GM12873 (cell line): ENCODE results near the gene FCGBP.

Experiments used
- TF ChIP-seq, protein P1 (sequence below): IDR thresholded peaks from 2 replicates; pipeline ENCODE4 v1.5.1; 2012; ENCODE audit warnings: low read depth, mild to moderate bottlenecking, moderate library complexity, low read length, control low read depth; ENCODE audit not compliant: insufficient read depth; ENCODE audit errors: missing control alignments

Gene FCGBP

DNA sequence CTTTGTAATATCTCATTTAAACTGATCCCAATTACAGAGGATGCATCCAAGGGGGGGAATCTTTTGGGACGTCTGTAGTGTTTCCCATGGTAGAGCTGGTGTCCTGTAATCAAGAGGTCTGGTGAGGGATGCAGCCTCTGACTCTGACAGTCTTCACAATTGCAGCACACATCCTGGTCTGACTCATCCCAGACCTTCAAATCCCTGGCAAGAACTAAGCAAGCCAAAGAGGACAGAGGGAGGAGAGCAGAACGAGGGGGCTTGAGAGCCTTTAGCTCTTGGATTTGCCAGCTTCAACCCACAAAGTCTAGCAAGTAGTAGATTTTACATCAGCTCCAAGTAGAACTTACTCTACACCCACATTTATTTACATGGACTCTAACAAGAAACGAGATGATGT lies 17.3 kb upstream of the FCGBP start:
- TF ChIP-seq, protein P1, sequence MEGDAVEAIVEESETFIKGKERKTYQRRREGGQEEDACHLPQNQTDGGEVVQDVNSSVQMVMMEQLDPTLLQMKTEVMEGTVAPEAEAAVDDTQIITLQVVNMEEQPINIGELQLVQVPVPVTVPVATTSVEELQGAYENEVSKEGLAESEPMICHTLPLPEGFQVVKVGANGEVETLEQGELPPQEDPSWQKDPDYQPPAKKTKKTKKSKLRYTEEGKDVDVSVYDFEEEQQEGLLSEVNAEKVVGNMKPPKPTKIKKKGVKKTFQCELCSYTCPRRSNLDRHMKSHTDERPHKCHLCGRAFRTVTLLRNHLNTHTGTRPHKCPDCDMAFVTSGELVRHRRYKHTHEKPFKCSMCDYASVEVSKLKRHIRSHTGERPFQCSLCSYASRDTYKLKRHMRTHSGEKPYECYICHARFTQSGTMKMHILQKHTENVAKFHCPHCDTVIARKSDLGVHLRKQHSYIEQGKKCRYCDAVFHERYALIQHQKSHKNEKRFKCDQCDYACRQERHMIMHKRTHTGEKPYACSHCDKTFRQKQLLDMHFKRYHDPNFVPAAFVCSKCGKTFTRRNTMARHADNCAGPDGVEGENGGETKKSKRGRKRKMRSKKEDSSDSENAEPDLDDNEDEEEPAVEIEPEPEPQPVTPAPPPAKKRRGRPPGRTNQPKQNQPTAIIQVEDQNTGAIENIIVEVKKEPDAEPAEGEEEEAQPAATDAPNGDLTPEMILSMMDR = no peak

DNA sequence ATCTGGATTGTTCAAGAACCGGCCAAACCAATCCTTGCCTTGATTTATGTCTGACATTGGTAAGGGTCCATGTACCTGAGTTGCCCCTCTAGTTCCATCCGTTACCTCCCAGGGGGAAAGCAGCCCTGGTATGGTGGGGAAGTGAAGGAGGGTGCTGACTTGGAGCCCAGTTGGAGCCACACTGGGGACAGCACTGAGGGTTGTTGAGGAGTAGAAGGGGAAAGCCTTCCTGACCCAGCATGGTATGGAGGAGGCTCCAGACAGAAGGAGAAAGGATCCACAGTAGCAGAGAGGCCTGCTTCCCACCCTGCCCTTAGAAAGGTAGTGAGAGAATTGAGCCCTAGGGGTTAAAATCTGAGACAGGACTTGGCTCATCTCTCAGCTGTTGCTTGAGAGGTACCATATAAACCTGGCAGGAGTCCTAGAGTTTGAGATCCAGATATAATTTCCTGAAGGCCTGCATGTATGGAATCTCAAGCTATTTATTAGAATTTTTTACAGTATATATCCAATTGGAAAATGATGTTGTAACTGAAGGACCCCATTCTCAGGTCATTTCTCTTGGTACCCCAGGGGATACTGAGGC lies 16.7 kb upstream of the FCGBP start:
- TF ChIP-seq, protein P1 = no peak

DNA sequence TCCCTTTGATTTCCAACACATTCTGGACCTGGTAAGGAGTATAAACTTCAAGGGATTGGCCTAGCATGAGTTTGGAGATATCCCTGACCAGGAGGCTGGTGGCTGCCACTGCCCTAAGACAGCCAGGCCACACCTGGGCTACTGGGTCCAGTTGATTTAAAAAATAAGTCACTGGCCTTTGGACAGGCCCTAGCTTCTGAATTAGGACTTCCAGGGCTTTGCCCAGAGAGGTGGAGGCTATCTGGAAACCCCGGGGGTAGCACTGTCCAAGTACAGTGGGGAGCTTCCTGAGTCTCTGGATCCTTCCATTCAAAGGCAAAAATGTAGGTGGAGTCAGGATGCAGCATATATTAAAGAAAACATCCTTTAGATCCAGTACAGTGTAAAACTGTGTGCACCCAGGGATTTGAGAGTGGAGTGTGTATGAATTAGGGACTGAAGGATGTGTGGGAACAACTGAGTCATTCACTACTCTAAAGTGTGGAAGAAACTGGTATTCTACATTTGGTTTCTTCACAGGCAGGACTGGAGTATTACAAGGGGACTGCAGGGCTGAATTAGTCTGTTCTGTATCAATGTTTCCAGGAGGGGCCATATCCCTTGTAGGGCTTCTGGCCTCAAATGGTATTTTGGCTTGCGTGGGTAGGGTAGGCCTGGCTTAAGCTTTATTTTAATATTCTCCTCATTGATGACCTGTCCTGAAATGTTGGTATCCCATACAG lies 14.8 kb upstream of the FCGBP start:
- TF ChIP-seq, protein P1 = no peak

DNA sequence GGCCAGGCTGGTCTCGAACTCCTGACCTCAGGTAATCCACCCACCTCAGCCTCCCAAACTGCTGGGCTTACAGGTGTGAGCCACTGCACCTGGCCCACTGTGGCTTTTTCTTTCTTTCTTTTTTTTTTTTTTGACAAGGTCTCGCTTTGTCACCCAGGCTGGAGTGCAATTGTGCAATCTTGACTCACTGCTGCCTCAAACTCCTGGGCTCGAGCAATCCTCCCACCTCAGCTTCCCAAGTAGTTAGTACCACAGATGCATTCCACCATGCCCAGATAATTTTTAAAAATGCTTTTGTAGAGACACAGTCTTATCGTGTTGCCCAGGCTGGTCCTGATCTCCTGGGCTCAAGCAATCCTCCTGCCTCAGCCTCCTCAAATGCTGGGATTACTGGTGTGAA lies 12.1 kb upstream of the FCGBP start:
- TF ChIP-seq, protein P1 = no peak

DNA sequence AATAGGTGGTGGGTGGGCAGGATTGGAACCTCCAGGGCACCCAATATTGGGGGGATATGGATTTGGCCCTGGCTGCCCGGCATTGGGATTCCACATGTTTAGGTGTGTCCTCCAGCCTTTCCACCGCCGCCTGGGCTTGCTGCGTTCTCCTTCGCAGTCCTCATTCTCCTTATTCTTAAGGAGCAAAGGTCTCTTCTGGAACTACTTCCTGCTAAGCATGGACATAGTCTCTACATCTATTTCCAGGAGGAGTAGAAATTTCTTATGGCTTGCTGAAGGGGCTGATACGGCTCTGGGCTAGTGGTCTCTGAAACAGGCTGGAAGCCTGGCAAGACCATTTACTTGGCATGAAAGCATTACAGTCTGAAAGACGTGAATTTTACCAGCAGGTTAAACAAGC lies 9.2 kb upstream of the FCGBP start:
- TF ChIP-seq, protein P1 = no peak

DNA sequence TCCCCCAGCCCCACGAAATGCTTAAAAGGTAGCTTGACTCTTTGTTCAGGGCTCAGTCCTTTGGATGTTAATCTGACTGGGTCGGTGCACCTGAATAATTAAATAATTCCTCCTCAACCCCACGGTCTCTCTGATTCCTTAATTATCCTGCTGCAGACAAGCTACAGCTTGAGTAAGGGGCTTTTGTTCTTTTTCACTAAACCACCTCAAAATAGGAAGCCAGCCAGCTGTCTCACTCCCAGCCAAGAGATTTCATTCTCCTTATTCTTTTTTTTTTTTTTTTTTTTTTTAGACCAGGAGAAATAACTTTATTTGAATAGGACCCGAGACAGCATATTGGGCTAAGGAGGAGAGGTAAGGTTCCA lies 7.9 kb upstream of the FCGBP start:
- TF ChIP-seq, protein P1 = no peak

DNA sequence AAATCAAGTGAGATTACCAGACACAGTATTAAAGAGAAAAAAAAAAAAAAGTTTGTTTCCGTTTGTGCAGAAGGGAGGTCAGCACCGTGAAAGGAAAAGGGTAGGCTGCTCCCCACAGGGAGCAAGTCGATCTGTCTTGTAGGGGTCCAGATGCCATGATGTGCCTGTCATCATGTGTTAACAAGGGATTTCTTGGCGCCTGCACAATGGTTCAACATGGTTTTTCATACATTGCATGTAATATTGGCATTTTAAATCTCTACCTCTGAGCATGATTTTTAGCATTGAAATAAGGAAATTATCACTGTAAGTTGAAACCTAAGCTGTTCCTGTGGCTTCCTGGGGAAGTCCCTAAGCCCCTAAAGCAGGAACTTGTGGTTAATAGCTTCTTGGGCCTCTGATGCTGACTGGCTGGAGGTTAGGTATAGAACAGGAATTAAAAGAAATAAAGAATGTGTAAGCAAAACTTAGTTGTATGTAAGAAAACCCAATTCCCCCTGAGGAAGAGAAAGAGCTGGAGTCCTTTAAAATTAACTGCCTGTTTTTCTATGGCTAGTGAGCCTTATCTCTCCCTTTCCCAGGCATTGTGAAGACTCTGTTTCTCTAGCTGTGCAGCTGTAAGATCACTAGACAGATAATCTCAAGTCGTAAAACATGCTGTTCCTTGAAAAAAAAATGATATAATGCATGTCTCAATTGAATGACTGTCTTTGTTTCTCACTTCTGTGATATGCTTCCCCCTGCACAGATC lies 7.4 kb upstream of the FCGBP start:
- TF ChIP-seq, protein P1 = no peak
